Measurements from ENCODE around the gene SHISAL2A. TPM values are rescaled to one million over a fixed set of nuclear protein-coding genes. Genes with fewer than 3 reads are reported as not detected.

The SHISAL2A gene
- total RNA-seq, 2 experiments from 2014 or later: 10.8 to 11.4 TPM

GRCh38 chr1:52667290-52667689 lies 34.3 kb downstream of the SHISAL2A start:
- H3K27ac Mint-ChIP-seq: no peak overlapping the region
- no peaks in the 10 kb centered on the region for H3K4me1 Mint-ChIP-seq
- H3K4me3 Mint-ChIP-seq: no peak overlapping the region
- no peaks in the 10 kb centered on the region for H3K36me3 Mint-ChIP-seq (ENCODE audit: low read depth)
- ChIA-PET CTCF (interaction anchor here (1.4 to 2.3 kb wide), 4 partner anchors 13 to 263 kb away, joined by 4 to 15 read pairs (median 5); partner anchors contain the start of genes ORC1 and PRPF38A), POLR2A (interaction anchor here (1.2 to 1.8 kb wide), 2 partner anchors 30 to 263 kb away, joined by 4 read pairs; partner anchors contain the start of genes ORC1 and PRPF38A)
- DNase-seq: no peak
- H3K27me3 Mint-ChIP-seq: no peaks in the 10 kb centered on the region
- no peaks in the 10 kb centered on the region for H3K9me3 Mint-ChIP-seq

- H3K4me3 Mint-ChIP-seq: no peak overlapping the region
- CTCF ChIA-PET: interaction anchor here (1.8 to 2.3 kb wide), 3 partner anchors 12 to 263 kb away, joined by 5 to 15 read pairs (median 5); partner anchors contain the start of genes ORC1 and PRPF38A
- POLR2A ChIA-PET: interaction anchor here (1.1 to 1.8 kb wide), 2 partner anchors 30 to 264 kb away, joined by 3 to 4 read pairs; partner anchors contain the start of genes ORC1 and PRPF38A
- no peaks in the 10 kb centered on the region for H3K36me3 Mint-ChIP-seq (ENCODE audit: low read depth)
- no peak for DNase-seq
- H3K4me1 Mint-ChIP-seq: no peaks in the 10 kb centered on the region
- H3K27me3 Mint-ChIP-seq: no peaks in the 10 kb centered on the region
- H3K9me3 Mint-ChIP-seq: no peaks in the 10 kb centered on the region
- no peak overlapping the region for H3K27ac Mint-ChIP-seq
Observed at GRCh38 chr1:52667984-52668383, 35.0 kb downstream of the SHISAL2A start.

GRCh38 chr1:52668711-52669110 lies 35.7 kb downstream of the SHISAL2A start:
- no peak overlapping the region for H3K27ac Mint-ChIP-seq
- POLR2A ChIA-PET: interaction anchor here (1.1 kb wide), 1 partner anchor 265 kb away, joined by 3 read pairs; the partner anchor contains the start of genes ORC1 and PRPF38A
- H3K4me1 Mint-ChIP-seq: peaks cover under 1% of the 10 kb centered on the region
- CTCF ChIA-PET: interaction anchor here (1.0 to 1.8 kb wide), 2 partner anchors 17 to 263 kb away, joined by 4 to 5 read pairs; no protein-coding TSS in a partner anchor
- H3K36me3 Mint-ChIP-seq (ENCODE audit: low read depth): no peaks in the 10 kb centered on the region
- DNase-seq: no peak
- H3K27me3 Mint-ChIP-seq: no peaks in the 10 kb centered on the region
- no peaks in the 10 kb centered on the region for H3K9me3 Mint-ChIP-seq
- H3K4me3 Mint-ChIP-seq: no peak overlapping the region

- H3K27me3 Mint-ChIP-seq: no peaks in the 10 kb centered on the region
- CTCF ChIA-PET: interaction anchor here (1.0 kb wide), 1 partner anchor 264 kb away, joined by 4 read pairs; no protein-coding TSS in a partner anchor
- peaks cover 10% of the 10 kb centered on the region for H3K4me1 Mint-ChIP-seq
- H3K36me3 Mint-ChIP-seq (ENCODE audit: low read depth): no peaks in the 10 kb centered on the region
- POLR2A ChIA-PET: interaction anchor here (1.0 kb wide), 1 partner anchor 9 kb away, joined by 3 read pairs; no protein-coding TSS in a partner anchor
- H3K4me3 Mint-ChIP-seq: no peak overlapping the region
- H3K9me3 Mint-ChIP-seq: no peaks in the 10 kb centered on the region
- no peak for DNase-seq
- no peak overlapping the region for H3K27ac Mint-ChIP-seq
Observed at GRCh38 chr1:52669696-52670095, 36.7 kb downstream of the SHISAL2A start.

- DNase-seq: no peak
- Mint-ChIP-seq H3K36me3 (ENCODE audit: low read depth) (no peaks in the 10 kb centered on the region), H3K4me1 (peaks cover 17% of the 10 kb centered on the region), H3K9me3 (no peaks in the 10 kb centered on the region), H3K27ac (no peak overlapping the region), H3K27me3 (no peaks in the 10 kb centered on the region), H3K4me3 (no peak overlapping the region)
- ChIA-PET POLR2A (interaction anchor here (1.0 kb wide), 1 partner anchor 8 kb away, joined by 3 read pairs; no protein-coding TSS in a partner anchor), CTCF (no interaction called here)
Observed at GRCh38 chr1:52670604-52671003, 37.6 kb downstream of the SHISAL2A start.

GRCh38 chr1:52672946-52673345 lies 40.0 kb downstream of the SHISAL2A start:
- POLR2A ChIA-PET: interaction anchor here (0.5 kb wide), 1 partner anchor 370 kb away, joined by 3 read pairs; no protein-coding TSS in a partner anchor
- no peak overlapping the region for H3K4me3 Mint-ChIP-seq
- no peaks in the 10 kb centered on the region for H3K27me3 Mint-ChIP-seq
- CTCF ChIA-PET: no interaction called here
- no peak overlapping the region for H3K27ac Mint-ChIP-seq
- peaks cover 17% of the 10 kb centered on the region for H3K4me1 Mint-ChIP-seq
- no peaks in the 10 kb centered on the region for H3K9me3 Mint-ChIP-seq
- DNase-seq: no peak
- no peaks in the 10 kb centered on the region for H3K36me3 Mint-ChIP-seq (ENCODE audit: low read depth)

- POLR2A ChIA-PET: interaction anchor here (0.9 kb wide), 1 partner anchor 269 kb away, joined by 3 read pairs; the partner anchor contains the start of genes ORC1 and PRPF38A
Observed at GRCh38 chr1:52673513-52673912, 40.5 kb downstream of the SHISAL2A start.

GRCh38 chr1:52674497-52675384 lies 41.8 kb downstream of the SHISAL2A start:
- CTCF ChIA-PET: interaction anchor here (2.9 kb wide), 1 partner anchor 11 kb away, joined by 10 read pairs; no protein-coding TSS in a partner anchor

More at GRCh38 chr1:52673513-52673912, 40.5 kb downstream of the SHISAL2A start:
- no peak overlapping the region for H3K4me3 Mint-ChIP-seq
- DNase-seq: no peak
- peaks cover 17% of the 10 kb centered on the region for H3K4me1 Mint-ChIP-seq
- CTCF ChIA-PET: no interaction called here
- no peaks in the 10 kb centered on the region for H3K27me3 Mint-ChIP-seq
- no peak overlapping the region for H3K27ac Mint-ChIP-seq
- H3K36me3 Mint-ChIP-seq (ENCODE audit: low read depth): no peaks in the 10 kb centered on the region
- no peaks in the 10 kb centered on the region for H3K9me3 Mint-ChIP-seq

GRCh38 chr1:52676249-52676903 lies 43.4 kb downstream of the SHISAL2A start:
- no peak for DNase-seq
- CTCF ChIA-PET: interaction anchor here (0.6 to 2.9 kb wide), 2 partner anchors 10 to 171 kb away, joined by 3 to 10 read pairs; no protein-coding TSS in a partner anchor
- POLR2A ChIA-PET: interaction anchor here (1.5 kb wide), 1 partner anchor 272 kb away, joined by 6 read pairs; the partner anchor contains the start of genes ORC1 and PRPF38A
- Mint-ChIP-seq H3K9me3 (no peaks in the 10 kb centered on the region), H3K27me3 (no peaks in the 10 kb centered on the region), H3K36me3 (ENCODE audit: low read depth) (no peaks in the 10 kb centered on the region), H3K4me1 (peaks cover 17% of the 10 kb centered on the region), H3K27ac (no peak overlapping the region), H3K4me3 (no peak overlapping the region)

More at GRCh38 chr1:52674497-52675384, 41.8 kb downstream of the SHISAL2A start:
- Mint-ChIP-seq H3K9me3 (no peaks in the 10 kb centered on the region), H3K27ac (peak overlapping the region; percentile 31), H3K27me3 (no peaks in the 10 kb centered on the region), H3K4me3 (no peak overlapping the region), H3K36me3 (ENCODE audit: low read depth) (no peaks in the 10 kb centered on the region), H3K4me1 (peaks cover 17% of the 10 kb centered on the region)
- DNase-seq: peak; percentile 29
- POLR2A ChIA-PET: interaction anchor here (0.7 to 0.9 kb wide), 2 partner anchors 271 to 276 kb away, joined by 3 read pairs; partner anchors contain the start of genes ORC1 and PRPF38A

GRCh38 chr1:52677076-52677806 lies 44.3 kb downstream of the SHISAL2A start:
- no peaks in the 10 kb centered on the region for H3K9me3 Mint-ChIP-seq
- H3K27ac Mint-ChIP-seq: no peak overlapping the region

GRCh38 chr1:52679048-52679447 lies 46.1 kb downstream of the SHISAL2A start:
- CTCF ChIA-PET: no interaction called here
- Mint-ChIP-seq H3K4me3 (no peak overlapping the region), H3K4me1 (peaks cover 20% of the 10 kb centered on the region), H3K27me3 (no peaks in the 10 kb centered on the region), H3K27ac (no peak overlapping the region), H3K9me3 (no peaks in the 10 kb centered on the region), H3K36me3 (ENCODE audit: low read depth) (peaks cover 7% of the 10 kb centered on the region)
- no peak for DNase-seq
- POLR2A ChIA-PET: interaction anchor here (0.8 kb wide), 1 partner anchor 9 kb away, joined by 3 read pairs; no protein-coding TSS in a partner anchor

More at GRCh38 chr1:52677076-52677806, 44.3 kb downstream of the SHISAL2A start:
- DNase-seq: no peak
- ChIA-PET CTCF (no interaction called here), POLR2A (interaction anchor here (1.5 kb wide), 1 partner anchor 273 kb away, joined by 6 read pairs; the partner anchor contains the start of genes ORC1 and PRPF38A)
- H3K27me3 Mint-ChIP-seq: no peaks in the 10 kb centered on the region
- peaks cover 17% of the 10 kb centered on the region for H3K4me1 Mint-ChIP-seq
- no peak overlapping the region for H3K4me3 Mint-ChIP-seq
- no peaks in the 10 kb centered on the region for H3K36me3 Mint-ChIP-seq (ENCODE audit: low read depth)

- no peak for DNase-seq
- H3K36me3 Mint-ChIP-seq (ENCODE audit: low read depth): peaks cover 7% of the 10 kb centered on the region
- no peak overlapping the region for H3K4me3 Mint-ChIP-seq
- CTCF ChIA-PET: no interaction called here
- peaks cover 15% of the 10 kb centered on the region for H3K4me1 Mint-ChIP-seq
- no peaks in the 10 kb centered on the region for H3K27me3 Mint-ChIP-seq
- H3K9me3 Mint-ChIP-seq: no peaks in the 10 kb centered on the region
- no peak overlapping the region for H3K27ac Mint-ChIP-seq
- POLR2A ChIA-PET: no interaction called here
Observed at GRCh38 chr1:52679498-52679897, 46.5 kb downstream of the SHISAL2A start.
